ENCODE data around the gene PWWP2B. TPM values are rescaled to one million over a fixed set of nuclear protein-coding genes. Genes with fewer than 3 reads are reported as not detected.
A peak's percentile ranks its signal among the peaks of the same experiment; 100 is the strongest.

Gene PWWP2B
- total and polyA plus RNA-seq, 2 experiments from 2014 or later, result 0.66 to 5.8 TPM

DNA sequence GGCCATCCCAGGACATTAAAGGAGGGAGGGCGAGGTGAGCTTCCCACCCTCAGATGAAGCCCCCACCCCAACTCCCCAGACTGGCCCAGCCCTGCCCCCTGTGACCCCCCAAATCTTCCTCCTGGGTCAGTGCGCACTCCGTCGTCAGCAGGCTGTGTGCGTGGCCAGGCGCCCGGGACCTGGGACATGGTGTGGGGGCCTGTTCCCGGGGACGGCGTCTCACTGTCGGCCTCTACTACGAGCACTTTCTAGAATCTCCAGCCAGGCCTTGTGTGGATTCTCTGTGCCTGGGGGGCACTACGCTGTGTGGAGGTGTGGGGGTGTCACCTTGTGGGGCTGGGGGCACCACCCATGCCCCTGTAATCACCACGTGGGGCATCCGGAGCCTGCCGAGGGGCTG is 9.8 kb downstream of the PWWP2B start:
- no peak overlapping the region for H2AFZ ChIP-seq
- H4K20me1 ChIP-seq (ENCODE audit: insufficient read depth), result no peaks in the 10 kb centered on the region
- H3K4me1 ChIP-seq (ENCODE audit: insufficient read depth), result 0 out of 2 replicates have a peak, but pooled peaks cover 3% of the 10 kb centered on the region
- in situ Hi-C loops (cut with MboI), result no loop called here
- no peaks in the 10 kb centered on the region for H3F3A ChIP-seq (ENCODE audit: insufficient read depth)
- 98 to 99% methylated on average over 16 of the region's 16 CpGs for WGBS, 2 experiments (ENCODE audit: low coverage in 1 of 2, low lambda C conversion rate in 2 of 2, missing lambda C conversion rate in 2 of 2)
- no peaks in the 10 kb centered on the region for H3K9me2 ChIP-seq (ENCODE audit: insufficient read depth)
- DNase-seq, result no peak
- H3K9ac ChIP-seq, result no peak overlapping the region
- H3K79me2 ChIP-seq (ENCODE audit: insufficient read depth), result no peaks in the 10 kb centered on the region
- H3K36me3 ChIP-seq (ENCODE audit: low read depth), result no peaks in the 10 kb centered on the region
- H3K9me3 ChIP-seq (ENCODE audit: low read depth), result no peaks in the 10 kb centered on the region
- no peaks in the 10 kb centered on the region for H3K27me3 ChIP-seq (replicated peaks; ENCODE audit: insufficient read depth)
- no peak overlapping the region for H3K27ac ChIP-seq
- H3K4me2 ChIP-seq (ENCODE audit: unreplicated experiment), result no peak overlapping the region
- no peak overlapping the region for H3K4me3 ChIP-seq
- TF ChIP-seq EZH2 (IDR thresholded peaks at IDR 0.05; ENCODE audit: insufficient read depth, poor library complexity, severe bottlenecking), result no peak
- TF ChIP-seq EZH2phosphoT487 (IDR thresholded peaks at IDR 0.05; ENCODE audit: insufficient read depth, low read depth), result no peak

GRCh38 chr10:132407243-132407746 is 10.3 kb downstream of the PWWP2B start:
- in situ Hi-C loops (cut with MboI), result no loop called here
- H2AFZ ChIP-seq, result no peak overlapping the region
- no peaks in the 10 kb centered on the region for H3K9me3 ChIP-seq (ENCODE audit: low read depth)
- no peaks in the 10 kb centered on the region for H3F3A ChIP-seq (ENCODE audit: insufficient read depth)
- H3K4me1 ChIP-seq (ENCODE audit: insufficient read depth), result 0 out of 2 replicates have a peak, but pooled peaks cover 3% of the 10 kb centered on the region
- no peak for DNase-seq
- WGBS, 2 experiments (ENCODE audit: low coverage in 1 of 2, low lambda C conversion rate in 2 of 2, missing lambda C conversion rate in 2 of 2), result 88 to 98% methylated on average over 9 to 11 of the region's 12 CpGs
- TF ChIP-seq EZH2phosphoT487 (IDR thresholded peaks at IDR 0.05; ENCODE audit: insufficient read depth, low read depth) (no peak), EZH2 (IDR thresholded peaks at IDR 0.05; ENCODE audit: insufficient read depth, poor library complexity, severe bottlenecking) (no peak)
- no peaks in the 10 kb centered on the region for H3K9me2 ChIP-seq (ENCODE audit: insufficient read depth)
- H3K36me3 ChIP-seq (ENCODE audit: low read depth), result no peaks in the 10 kb centered on the region
- no peak overlapping the region for H3K9ac ChIP-seq
- H3K4me3 ChIP-seq, result no peak overlapping the region
- no peak overlapping the region for H3K4me2 ChIP-seq (ENCODE audit: unreplicated experiment)
- no peaks in the 10 kb centered on the region for H4K20me1 ChIP-seq (ENCODE audit: insufficient read depth)
- no peaks in the 10 kb centered on the region for H3K79me2 ChIP-seq (ENCODE audit: insufficient read depth)
- no peaks in the 10 kb centered on the region for H3K27me3 ChIP-seq (replicated peaks; ENCODE audit: insufficient read depth)
- no peak overlapping the region for H3K27ac ChIP-seq

DNA sequence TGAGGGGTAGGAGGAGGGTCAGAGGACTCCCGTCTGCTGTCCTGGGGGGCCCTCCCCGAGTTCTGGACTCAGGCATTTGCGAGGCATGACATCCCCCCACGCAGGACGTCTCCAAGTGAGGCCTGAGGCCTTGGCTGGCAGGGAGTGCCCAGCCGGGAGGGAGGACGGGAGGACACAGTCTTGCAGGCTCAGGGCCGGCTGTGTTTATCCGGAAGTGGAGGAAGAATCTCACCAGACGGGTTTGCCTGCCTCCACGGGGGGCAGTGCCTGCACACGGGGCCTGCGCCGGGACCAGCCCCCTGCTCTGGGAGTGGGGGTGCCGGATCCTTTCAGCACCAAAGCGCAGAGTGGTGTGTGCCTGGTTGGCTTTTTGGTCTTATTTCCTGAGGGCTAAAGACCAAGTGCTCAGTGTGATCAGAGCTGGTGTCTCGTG is 10.9 kb downstream of the PWWP2B start:
- H3K9me2 ChIP-seq (ENCODE audit: insufficient read depth), result no peaks in the 10 kb centered on the region
- DNase-seq, result peak; percentile 23
- H3K4me2 ChIP-seq (ENCODE audit: unreplicated experiment), result no peak overlapping the region
- in situ Hi-C loops (cut with MboI), result no loop called here
- 42 to 46% methylated on average over 17 of the region's 17 CpGs for whole genome bisulfite sequencing, 2 experiments (ENCODE audit: low coverage in 1 of 2, low lambda C conversion rate in 2 of 2, missing lambda C conversion rate in 2 of 2)
- no peaks in the 10 kb centered on the region for H3K79me2 ChIP-seq (ENCODE audit: insufficient read depth)
- no peak overlapping the region for H3K27ac ChIP-seq
- no peaks in the 10 kb centered on the region for H4K20me1 ChIP-seq (ENCODE audit: insufficient read depth)
- H3K27me3 ChIP-seq (replicated peaks; ENCODE audit: insufficient read depth), result no peaks in the 10 kb centered on the region
- H3K36me3 ChIP-seq (ENCODE audit: low read depth), result no peaks in the 10 kb centered on the region
- no peaks in the 10 kb centered on the region for H3F3A ChIP-seq (ENCODE audit: insufficient read depth)
- no peak overlapping the region for H3K9ac ChIP-seq
- H2AFZ ChIP-seq, result no peak overlapping the region
- no peaks in the 10 kb centered on the region for H3K9me3 ChIP-seq (ENCODE audit: low read depth)
- no peak for TF ChIP-seq EZH2phosphoT487 (IDR thresholded peaks at IDR 0.05; ENCODE audit: insufficient read depth, low read depth)
- H3K4me3 ChIP-seq, result no peak overlapping the region
- 0 out of 2 replicates have a peak, but pooled peaks cover 3% of the 10 kb centered on the region for H3K4me1 ChIP-seq (ENCODE audit: insufficient read depth)

- TF ChIP-seq EZH2phosphoT487 (IDR thresholded peaks at IDR 0.05; ENCODE audit: insufficient read depth, low read depth) (no peak), EZH2 (IDR thresholded peaks at IDR 0.05; ENCODE audit: insufficient read depth, poor library complexity, severe bottlenecking) (no peak)
- H3K79me2 ChIP-seq (ENCODE audit: insufficient read depth), result no peaks in the 10 kb centered on the region
- WGBS, 2 experiments (ENCODE audit: low coverage in 1 of 2, low lambda C conversion rate in 2 of 2, missing lambda C conversion rate in 2 of 2), result 80 to 95% methylated on average over 13 to 19 of the region's 20 CpGs
- no peaks in the 10 kb centered on the region for H3K36me3 ChIP-seq (ENCODE audit: low read depth)
- 0 out of 2 replicates have a peak, but pooled peaks cover 3% of the 10 kb centered on the region for H3K4me1 ChIP-seq (ENCODE audit: insufficient read depth)
- in situ Hi-C loops (cut with MboI), result no loop called here
- H3K27me3 ChIP-seq (replicated peaks; ENCODE audit: insufficient read depth), result no peaks in the 10 kb centered on the region
- H3K4me3 ChIP-seq, result no peak overlapping the region
- H3K9me3 ChIP-seq (ENCODE audit: low read depth), result no peaks in the 10 kb centered on the region
- H4K20me1 ChIP-seq (ENCODE audit: insufficient read depth), result no peaks in the 10 kb centered on the region
- DNase-seq, result no peak
- no peak overlapping the region for H3K4me2 ChIP-seq (ENCODE audit: unreplicated experiment)
- no peaks in the 10 kb centered on the region for H3F3A ChIP-seq (ENCODE audit: insufficient read depth)
- H3K9ac ChIP-seq, result no peak overlapping the region
- H3K9me2 ChIP-seq (ENCODE audit: insufficient read depth), result no peaks in the 10 kb centered on the region
- H2AFZ ChIP-seq, result no peak overlapping the region
- no peak overlapping the region for H3K27ac ChIP-seq
Observed at GRCh38 chr10:132408367-132408781, 11.4 kb downstream of the PWWP2B start.
